BLaER1 (cell line): Measurements from ENCODE around the gene ING5.

Experiments
- H3K27ac ChIP-seq: shearing (Covaris generic); formaldehyde crosslinking; 2 replicates; pipeline ENCODE4 v1.8.1; 2022
- H3K27me3 ChIP-seq: shearing (Covaris generic); formaldehyde crosslinking; 2 replicates; pipeline ENCODE4 v1.8.1; 2022
- H3K36me3 ChIP-seq: shearing (Covaris generic); formaldehyde crosslinking; 2 replicates; pipeline ENCODE4 v1.8.1; 2022
- H3K4me1 ChIP-seq: shearing (Covaris generic); formaldehyde crosslinking; 2 replicates; pipeline ENCODE4 v1.8.1; 2022
- H3K4me2 ChIP-seq: shearing (Covaris generic); formaldehyde crosslinking; 2 replicates; pipeline ENCODE4 v1.8.1; 2022
- H3K4me3 ChIP-seq: shearing (Covaris generic); formaldehyde crosslinking; 2 replicates; pipeline ENCODE4 v1.8.1; 2022
- H3K9ac ChIP-seq: shearing (Covaris generic); formaldehyde crosslinking; 2 replicates; pipeline ENCODE4 v1.8.1; 2022
- H3K9me3 ChIP-seq: shearing (Covaris generic); formaldehyde crosslinking; 2 replicates; pipeline ENCODE4 v1.8.1; 2022
- H4K20me1 ChIP-seq: shearing (Covaris generic); formaldehyde crosslinking; 2 replicates; pipeline ENCODE4 v1.8.1; 2022
- Cebpa-rat ChIP-seq: shearing (Covaris generic); IDR thresholded peaks from 2 replicates; pipeline ENCODE4 v1.8.1; 2022

ING5 gene

DNA sequence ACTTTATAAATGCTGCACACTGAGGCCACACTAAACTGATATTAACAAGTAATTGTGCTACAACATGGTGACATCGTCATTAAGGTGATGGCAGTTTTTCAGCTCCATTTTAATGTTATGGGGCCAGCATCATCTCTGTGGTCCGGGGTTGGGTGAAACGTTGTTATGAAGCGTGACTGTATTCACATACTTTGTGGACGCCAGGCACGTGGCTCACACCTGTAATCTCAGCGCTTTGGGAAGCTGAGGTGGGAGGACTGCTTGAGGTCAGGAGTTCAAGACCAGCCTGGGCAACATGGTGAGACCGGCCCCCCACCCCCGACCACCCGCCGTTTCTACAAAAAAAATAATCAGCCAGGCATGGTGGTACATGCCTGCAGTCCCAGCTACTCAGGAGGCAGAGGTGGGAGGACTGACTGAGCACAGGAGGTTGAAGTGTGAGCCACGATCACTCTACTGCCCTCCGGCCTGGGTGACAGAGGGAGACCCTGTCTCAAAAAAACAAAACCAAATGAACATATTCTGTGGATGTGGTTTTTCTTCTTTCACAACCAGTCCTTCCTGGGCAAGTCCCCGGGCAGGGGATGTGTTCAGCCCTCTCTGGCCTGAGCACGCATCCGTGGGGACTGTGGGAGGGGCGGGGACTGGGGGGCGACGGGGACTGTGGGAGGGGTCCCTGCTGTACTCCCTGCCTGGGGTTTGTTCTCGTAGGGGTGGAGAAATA lies 61.9 kb downstream of the ING5 start:
- no peaks in the 10 kb centered on the region for H4K20me1 ChIP-seq
- H3K27me3 ChIP-seq, result no peaks in the 10 kb centered on the region
- H3K9me3 ChIP-seq, result peaks cover 3% of the 10 kb centered on the region; the same call in 1 of the 2 replicates
- peak overlapping the region; percentile 77 for H3K27ac ChIP-seq
- peaks cover 32% of the 10 kb centered on the region for H3K36me3 ChIP-seq
- H3K4me3 ChIP-seq, result no peak overlapping the region
- peaks cover 42% of the 10 kb centered on the region for H3K4me1 ChIP-seq
- peak overlapping the region; percentile 72 for H3K4me2 ChIP-seq
- TF ChIP-seq Cebpa-rat, result no peak
- H3K9ac ChIP-seq, result no peak overlapping the region

DNA sequence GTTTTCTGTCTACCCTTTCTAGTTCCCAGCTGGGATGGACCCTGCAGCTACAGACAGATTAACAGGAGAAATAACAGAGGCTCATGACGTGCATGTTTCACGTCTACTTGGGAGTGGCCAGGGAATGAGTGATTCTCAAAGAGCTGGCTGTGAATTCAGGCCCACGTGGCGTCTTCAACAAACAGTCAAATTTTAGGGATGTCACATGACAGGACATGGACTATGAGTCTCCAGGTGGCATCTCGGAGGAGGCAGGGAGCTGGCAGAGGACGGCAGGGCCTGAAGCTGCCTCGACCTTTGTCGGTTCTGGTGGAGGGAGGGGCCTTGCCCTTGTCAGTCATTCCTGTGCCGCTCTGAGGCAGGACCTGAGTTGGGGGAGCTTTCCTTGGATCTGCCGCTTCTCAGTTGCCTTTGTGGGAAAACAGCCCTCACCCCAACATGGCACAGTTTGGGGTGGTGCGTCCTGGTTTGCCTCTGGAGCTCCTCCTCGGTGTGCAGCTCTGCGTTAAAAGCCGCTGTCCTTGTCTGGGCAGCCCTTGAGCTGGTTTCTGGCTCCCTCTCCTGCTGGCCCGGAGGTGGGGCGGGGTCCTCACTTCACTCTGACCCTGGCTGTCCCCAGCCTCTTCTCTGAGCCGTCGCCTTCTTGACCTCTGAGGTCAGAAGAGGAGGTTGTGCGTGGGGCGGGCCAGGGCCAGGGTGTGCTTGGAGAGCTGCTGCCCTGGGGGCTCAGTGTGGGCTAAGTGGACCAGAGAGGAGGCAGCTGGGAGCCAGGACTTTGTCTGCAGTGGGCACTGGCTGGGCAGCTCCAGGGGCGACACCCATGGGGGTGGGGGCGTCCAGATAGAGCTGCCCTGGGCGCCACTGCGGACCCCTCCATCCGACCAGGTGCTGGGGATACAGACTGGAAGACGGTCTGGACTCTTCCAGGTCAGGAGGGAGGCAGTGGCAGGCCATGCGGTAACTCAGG lies 62.7 kb downstream of the ING5 start:
- no peak for TF ChIP-seq Cebpa-rat
- Histone ChIP-seq H3K27ac (peak overlapping the region; percentile 77), H3K36me3 (peaks cover 23% of the 10 kb centered on the region), H3K9ac (peak overlapping the region; percentile 34), H3K4me2 (peak overlapping the region; percentile 72), H3K9me3 (peaks cover 3% of the 10 kb centered on the region; the same call in 1 of the 2 replicates), H4K20me1 (no peaks in the 10 kb centered on the region), H3K4me1 (peaks cover 37% of the 10 kb centered on the region), H3K27me3 (no peaks in the 10 kb centered on the region), H3K4me3 (no peak overlapping the region)

DNA sequence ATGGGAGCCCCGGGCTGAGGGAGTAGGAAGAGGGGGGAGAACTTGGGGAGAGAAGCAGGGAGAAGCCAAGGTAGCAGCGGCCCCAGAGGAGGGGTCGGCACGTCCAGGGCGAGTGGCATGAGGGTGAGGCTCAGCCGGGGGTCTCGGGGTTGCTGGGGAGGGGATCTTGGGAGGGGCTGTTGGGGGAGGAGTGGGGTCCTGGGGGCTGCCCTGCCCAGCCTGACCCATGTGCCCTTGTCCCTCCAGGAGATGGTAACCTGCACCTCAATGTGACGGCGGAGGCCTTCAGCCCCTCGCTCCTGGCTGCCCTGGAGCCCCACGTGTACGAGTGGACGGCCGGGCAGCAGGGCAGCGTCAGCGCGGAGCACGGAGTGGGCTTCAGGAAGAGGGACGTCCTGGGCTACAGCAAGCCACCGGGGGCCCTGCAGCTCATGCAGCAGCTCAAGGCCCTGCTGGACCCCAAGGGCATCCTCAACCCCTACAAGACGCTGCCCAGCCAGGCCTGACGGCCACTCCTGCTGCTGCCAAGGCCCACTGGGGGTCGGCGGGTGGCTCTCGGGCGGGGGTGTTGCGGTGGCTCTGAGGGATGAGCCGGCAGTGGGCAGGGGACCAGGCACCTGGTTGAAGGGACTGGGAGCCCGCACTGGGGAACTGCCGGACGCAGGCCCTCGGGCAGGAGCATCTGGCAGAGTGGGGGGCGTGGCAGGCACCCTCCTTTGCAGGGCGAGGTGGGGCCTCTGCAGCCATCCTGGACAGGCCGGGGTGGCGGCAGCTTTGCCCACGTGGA lies 65.8 kb downstream of the ING5 start:
- no peak overlapping the region for H3K4me2 ChIP-seq
- H3K9me3 ChIP-seq, result no peaks in the 10 kb centered on the region
- H3K9ac ChIP-seq, result no peak overlapping the region
- peaks cover 4% of the 10 kb centered on the region; the same call in 1 of the 2 replicates for H3K36me3 ChIP-seq
- H3K27me3 ChIP-seq, result no peaks in the 10 kb centered on the region
- no peak overlapping the region for H3K4me3 ChIP-seq
- no peak for TF ChIP-seq Cebpa-rat
- H3K4me1 ChIP-seq, result peaks cover 57% of the 10 kb centered on the region
- no peak overlapping the region for H3K27ac ChIP-seq
- H4K20me1 ChIP-seq, result no peaks in the 10 kb centered on the region

DNA sequence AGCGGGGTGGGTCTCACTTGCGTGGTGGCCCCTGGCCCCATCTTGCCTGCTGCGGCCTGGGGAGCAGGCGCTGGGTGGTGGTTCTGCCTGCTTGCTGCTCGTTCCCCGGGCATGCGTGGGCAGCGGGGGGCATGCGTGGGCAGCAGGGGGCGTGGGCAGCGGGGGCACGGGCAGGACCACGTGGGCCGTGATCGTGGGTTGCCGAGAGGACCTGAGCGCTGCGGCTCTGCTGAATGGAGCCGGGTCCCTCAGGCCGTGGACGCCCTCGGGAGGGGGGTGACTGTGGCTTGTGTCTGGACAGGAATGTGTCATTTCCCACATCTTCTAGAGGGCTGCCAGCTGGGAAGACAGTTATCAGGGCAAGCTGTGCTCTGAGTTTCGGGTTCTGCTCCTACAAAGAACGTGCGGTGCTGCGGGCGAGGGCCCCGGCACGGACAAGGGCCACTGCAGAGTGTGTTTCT lies 66.4 kb downstream of the ING5 start:
- Histone ChIP-seq H3K4me1 (peaks cover 58% of the 10 kb centered on the region), H3K36me3 (peaks cover 4% of the 10 kb centered on the region; the same call in 1 of the 2 replicates), H3K9me3 (no peaks in the 10 kb centered on the region), H3K4me3 (no peak overlapping the region), H3K4me2 (no peak overlapping the region), H3K27me3 (no peaks in the 10 kb centered on the region), H4K20me1 (no peaks in the 10 kb centered on the region), H3K27ac (no peak overlapping the region), H3K9ac (no peak overlapping the region)
- TF ChIP-seq Cebpa-rat, result no peak

DNA sequence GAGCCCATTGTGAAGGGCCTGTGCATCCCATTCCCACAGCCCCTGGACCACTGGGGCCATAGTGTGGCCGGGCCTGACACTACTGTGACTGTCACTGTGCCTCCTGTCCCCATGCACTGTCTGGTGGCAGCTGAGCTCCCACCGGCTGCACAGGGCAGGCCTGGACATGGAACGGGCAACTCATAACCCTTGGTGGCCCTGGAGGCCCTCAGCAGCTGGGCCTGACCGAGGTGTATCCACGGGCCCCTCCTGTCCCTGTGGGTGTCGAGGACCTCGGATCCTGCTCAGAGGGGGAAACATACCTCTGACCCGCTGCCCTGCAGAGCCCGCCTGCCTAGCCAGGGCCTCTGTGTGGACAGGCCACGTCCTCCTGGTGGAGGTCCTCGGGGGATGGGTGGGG lies 67.0 kb downstream of the ING5 start:
- peaks cover 4% of the 10 kb centered on the region; the same call in 1 of the 2 replicates for H3K36me3 ChIP-seq
- peaks cover 58% of the 10 kb centered on the region for H3K4me1 ChIP-seq
- 0 out of 2 replicates have a peak overlapping the region, but pooled peaks have one; percentile 55 for H3K27ac ChIP-seq
- no peak overlapping the region for H3K9ac ChIP-seq
- no peak overlapping the region for H3K4me2 ChIP-seq
- H3K4me3 ChIP-seq, result no peak overlapping the region
- H3K27me3 ChIP-seq, result no peaks in the 10 kb centered on the region
- H4K20me1 ChIP-seq, result no peaks in the 10 kb centered on the region
- no peaks in the 10 kb centered on the region for H3K9me3 ChIP-seq
- TF ChIP-seq Cebpa-rat, result no peak

DNA sequence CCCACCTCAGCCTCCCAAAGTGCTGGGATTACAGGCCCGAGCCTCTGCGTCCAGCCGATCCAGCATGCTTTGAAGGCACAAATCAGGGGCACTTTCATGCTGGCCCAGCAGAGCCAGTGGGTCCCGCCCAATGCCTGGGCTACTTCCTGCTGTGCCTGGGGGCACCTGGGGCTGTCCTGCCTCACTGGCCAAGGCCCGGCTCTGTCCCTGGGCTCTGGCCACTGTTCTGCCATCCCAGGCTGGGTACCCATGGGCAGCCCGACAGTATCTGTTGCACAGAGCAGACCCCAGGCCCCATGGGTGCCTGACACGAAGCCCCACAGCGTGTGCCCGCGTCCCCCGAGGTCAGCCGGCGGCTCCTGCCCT lies 68.0 kb downstream of the ING5 start:
- Histone ChIP-seq H4K20me1 (no peaks in the 10 kb centered on the region), H3K9me3 (no peaks in the 10 kb centered on the region), H3K4me3 (no peak overlapping the region), H3K27ac (peak overlapping the region; percentile 82), H3K36me3 (peaks cover 4% of the 10 kb centered on the region; the same call in 1 of the 2 replicates), H3K4me2 (peak overlapping the region; percentile 92), H3K9ac (peak overlapping the region; percentile 58; the same call in 1 of the 2 replicates), H3K27me3 (no peaks in the 10 kb centered on the region), H3K4me1 (peaks cover 58% of the 10 kb centered on the region)
- no peak for TF ChIP-seq Cebpa-rat

DNA sequence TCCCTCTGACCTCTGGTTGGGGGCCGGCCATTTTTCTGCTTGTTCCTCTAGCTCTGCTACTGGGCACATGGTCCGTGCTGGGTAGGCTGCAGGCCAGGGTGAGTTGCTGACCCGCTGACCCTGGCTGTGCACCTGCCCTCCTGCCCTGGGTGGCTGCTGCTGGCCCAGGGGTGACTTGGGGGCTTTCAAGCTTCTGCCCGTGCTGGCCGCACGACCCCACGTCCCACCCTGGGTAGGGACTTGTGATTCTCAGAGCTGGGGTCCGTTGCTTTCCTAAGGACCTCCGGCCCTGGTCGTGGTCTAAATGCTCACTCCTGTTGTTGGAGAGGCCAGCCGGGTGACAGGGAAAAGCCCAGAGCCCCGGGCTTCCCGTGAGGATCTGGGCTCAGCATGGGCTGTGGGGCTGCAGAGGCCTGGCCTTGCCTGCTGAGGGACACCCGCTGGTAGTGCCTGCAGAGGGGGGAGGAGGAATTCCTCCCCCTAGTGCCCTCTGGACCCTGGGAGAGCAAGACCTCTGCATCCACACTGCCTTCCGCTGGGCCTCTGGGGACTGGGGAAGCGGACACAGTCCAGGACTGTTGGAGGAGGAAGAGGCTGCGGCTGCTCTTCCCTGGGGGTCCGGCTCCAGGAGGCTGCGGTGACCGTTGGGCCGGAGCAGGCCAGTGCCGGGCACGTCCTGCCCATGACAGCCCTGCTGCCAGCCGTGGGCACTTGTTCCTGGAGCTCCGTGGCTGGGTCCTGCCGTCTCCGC lies 68.5 kb downstream of the ING5 start:
- TF ChIP-seq Cebpa-rat, result no peak
- Histone ChIP-seq H3K27me3 (no peaks in the 10 kb centered on the region), H3K4me2 (peak overlapping the region; percentile 92), H3K27ac (peak overlapping the region; percentile 82), H4K20me1 (no peaks in the 10 kb centered on the region), H3K4me3 (no peak overlapping the region), H3K4me1 (peaks cover 60% of the 10 kb centered on the region), H3K36me3 (peaks cover 4% of the 10 kb centered on the region; the same call in 1 of the 2 replicates), H3K9ac (peak overlapping the region; percentile 58; the same call in 1 of the 2 replicates), H3K9me3 (no peaks in the 10 kb centered on the region)

DNA sequence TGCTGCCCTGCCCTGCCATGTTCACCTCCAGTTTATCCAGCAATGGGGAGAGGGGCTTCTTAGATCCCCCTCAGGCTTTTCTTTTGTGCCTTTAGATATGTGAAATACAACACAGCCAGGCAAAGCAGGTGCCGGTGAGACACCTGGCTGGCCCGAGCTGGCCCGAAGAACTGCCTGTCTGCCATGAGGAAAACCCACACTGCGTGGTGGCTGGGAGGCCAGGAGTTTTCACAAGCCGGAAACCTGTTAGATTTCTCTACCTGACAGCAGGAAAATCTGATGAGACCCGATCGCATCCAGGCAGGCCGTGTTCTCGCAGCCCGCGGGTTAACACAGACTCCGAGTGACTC lies 69.1 kb downstream of the ING5 start:
- H3K4me1 ChIP-seq, result peaks cover 66% of the 10 kb centered on the region
- H4K20me1 ChIP-seq, result no peaks in the 10 kb centered on the region
- peaks cover 4% of the 10 kb centered on the region; the same call in 1 of the 2 replicates for H3K36me3 ChIP-seq
- peak overlapping the region; percentile 82 for H3K27ac ChIP-seq
- H3K9ac ChIP-seq, result peak overlapping the region; percentile 58
- no peak overlapping the region for H3K4me3 ChIP-seq
- no peak for TF ChIP-seq Cebpa-rat
- H3K4me2 ChIP-seq, result peak overlapping the region; percentile 92
- no peaks in the 10 kb centered on the region for H3K27me3 ChIP-seq
- no peaks in the 10 kb centered on the region for H3K9me3 ChIP-seq
